ENCODE measurements around the gene SLC39A3. TPM values are rescaled to one million over a fixed set of nuclear protein-coding genes. Genes with fewer than 3 reads are reported as not detected.
A peak's percentile ranks its signal among the peaks of the same experiment; 100 is the strongest.

SLC39A3 gene
- total and polyA plus RNA-seq, 10 of the 15 experiments (the other 5 are each of a cell fraction or from before 2014, with no cell fraction given) = 0.63 to 67.1 (median 51.2) TPM

DNA sequence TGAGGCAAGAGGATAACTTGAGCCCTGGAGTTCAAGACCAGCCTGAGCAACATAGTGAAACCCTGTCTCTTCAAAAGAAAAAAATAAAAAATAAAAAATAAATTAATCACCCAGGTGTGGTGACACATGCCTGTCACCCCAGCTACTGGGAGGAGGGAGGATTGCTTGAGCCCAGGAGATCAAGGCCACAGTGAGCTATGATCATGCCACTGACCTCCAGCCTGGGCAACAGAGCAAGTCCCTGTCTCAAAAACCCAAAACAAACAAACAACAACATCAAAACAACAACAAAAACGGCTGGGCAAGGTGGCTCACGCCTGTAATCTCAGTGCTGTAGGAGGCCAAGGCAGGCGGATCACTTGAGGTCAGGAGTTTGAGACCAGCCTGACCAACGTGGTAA is 4.3 kb upstream of the SLC39A3 start:
- no peak for ATAC-seq
- H4K20me1 ChIP-seq (ENCODE audit: control insufficient read depth, insufficient read depth) = no peaks in the 10 kb centered on the region
- DNase-seq (ENCODE audit: low read depth, low spot score) = no peak
- ChIA-PET RAD21 (ENCODE audit: unreplicated experiment) (no interaction called here), SMC1A (ENCODE audit: uncharacterized antibody, unreplicated experiment) (interaction anchor here (0.6 to 0.7 kb wide), 2 partner anchors 86 to 96 kb away, joined by 3 read pairs; no protein-coding TSS in a partner anchor), POLR2A (interaction anchor here (1.3 kb wide), 1 partner anchor 42 kb away, joined by 3 read pairs; no protein-coding TSS in a partner anchor), CTCF (no interaction called here)
- peaks cover 5% of the 10 kb centered on the region for H3K79me2 ChIP-seq (ENCODE audit: control insufficient read depth, insufficient read depth, low read length)
- H3K27me3 ChIP-seq (replicated peaks in 1 of 2; ENCODE audit: control insufficient read depth in 2 of 2, insufficient read depth in 2 of 2, low read length in 1 of 2) = no peaks in the 10 kb centered on the region
- intact Hi-C loops (cut with micrococcal nuclease; ENCODE audit: unreplicated experiment) = loop anchor here (10.0 kb wide), 1 partner anchor 279 kb away; no protein-coding TSS in a partner anchor
- 11% methylated on average over 4 of the region's 4 CpGs for WGBS (ENCODE audit: insufficient coverage, insufficient replicate concordance, low lambda C conversion rate, missing lambda C conversion rate)
- no peak overlapping the region for H3K4me3 ChIP-seq
- FAIRE-seq = no peak
- TF ChIP-seq, protein P1, sequence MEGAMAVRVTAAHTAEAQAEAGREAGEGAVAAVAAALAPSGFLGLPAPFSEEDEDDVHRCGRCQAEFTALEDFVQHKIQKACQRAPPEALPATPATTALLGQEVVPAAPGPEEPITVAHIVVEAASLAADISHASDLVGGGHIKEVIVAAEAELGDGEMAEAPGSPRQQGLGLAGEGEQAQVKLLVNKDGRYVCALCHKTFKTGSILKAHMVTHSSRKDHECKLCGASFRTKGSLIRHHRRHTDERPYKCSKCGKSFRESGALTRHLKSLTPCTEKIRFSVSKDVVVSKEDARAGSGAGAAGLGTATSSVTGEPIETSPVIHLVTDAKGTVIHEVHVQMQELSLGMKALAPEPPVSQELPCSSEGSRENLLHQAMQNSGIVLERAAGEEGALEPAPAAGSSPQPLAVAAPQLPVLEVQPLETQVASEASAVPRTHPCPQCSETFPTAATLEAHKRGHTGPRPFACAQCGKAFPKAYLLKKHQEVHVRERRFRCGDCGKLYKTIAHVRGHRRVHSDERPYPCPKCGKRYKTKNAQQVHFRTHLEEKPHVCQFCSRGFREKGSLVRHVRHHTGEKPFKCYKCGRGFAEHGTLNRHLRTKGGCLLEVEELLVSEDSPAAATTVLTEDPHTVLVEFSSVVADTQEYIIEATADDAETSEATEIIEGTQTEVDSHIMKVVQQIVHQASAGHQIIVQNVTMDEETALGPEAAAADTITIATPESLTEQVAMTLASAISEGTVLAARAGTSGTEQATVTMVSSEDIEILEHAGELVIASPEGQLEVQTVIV (IDR thresholded peaks at IDR 0.05; ENCODE audit: borderline replicate concordance, partially characterized antibody) = no peak
- TF ChIP-seq, protein P2, sequence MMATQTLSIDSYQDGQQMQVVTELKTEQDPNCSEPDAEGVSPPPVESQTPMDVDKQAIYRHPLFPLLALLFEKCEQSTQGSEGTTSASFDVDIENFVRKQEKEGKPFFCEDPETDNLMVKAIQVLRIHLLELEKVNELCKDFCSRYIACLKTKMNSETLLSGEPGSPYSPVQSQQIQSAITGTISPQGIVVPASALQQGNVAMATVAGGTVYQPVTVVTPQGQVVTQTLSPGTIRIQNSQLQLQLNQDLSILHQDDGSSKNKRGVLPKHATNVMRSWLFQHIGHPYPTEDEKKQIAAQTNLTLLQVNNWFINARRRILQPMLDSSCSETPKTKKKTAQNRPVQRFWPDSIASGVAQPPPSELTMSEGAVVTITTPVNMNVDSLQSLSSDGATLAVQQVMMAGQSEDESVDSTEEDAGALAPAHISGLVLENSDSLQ (IDR thresholded peaks at IDR 0.05) = peak; percentile 81
- TF ChIP-seq, protein P3, sequence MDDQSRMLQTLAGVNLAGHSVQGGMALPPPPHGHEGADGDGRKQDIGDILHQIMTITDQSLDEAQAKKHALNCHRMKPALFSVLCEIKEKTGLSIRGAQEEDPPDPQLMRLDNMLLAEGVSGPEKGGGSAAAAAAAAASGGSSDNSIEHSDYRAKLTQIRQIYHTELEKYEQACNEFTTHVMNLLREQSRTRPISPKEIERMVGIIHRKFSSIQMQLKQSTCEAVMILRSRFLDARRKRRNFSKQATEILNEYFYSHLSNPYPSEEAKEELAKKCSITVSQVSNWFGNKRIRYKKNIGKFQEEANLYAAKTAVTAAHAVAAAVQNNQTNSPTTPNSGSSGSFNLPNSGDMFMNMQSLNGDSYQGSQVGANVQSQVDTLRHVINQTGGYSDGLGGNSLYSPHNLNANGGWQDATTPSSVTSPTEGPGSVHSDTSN (IDR thresholded peaks at IDR 0.05; ENCODE audit: insufficient replicate concordance, low read depth, low read length) = peak; percentile 52
- in situ Hi-C loops (cut with MboI) = no loop called here
- H2AFZ ChIP-seq (ENCODE audit: control insufficient read depth, low read depth, low read length) = no peak overlapping the region
- H3K4me1 ChIP-seq (ENCODE audit: control insufficient read depth, insufficient read depth, low read length) = peaks cover 17% of the 10 kb centered on the region
- no peak overlapping the region for H3K27ac ChIP-seq (ENCODE audit: control insufficient read depth, insufficient read depth)
- H3K9ac ChIP-seq (ENCODE audit: control insufficient read depth, insufficient read depth, low read length) = no peak overlapping the region
- no peaks in the 10 kb centered on the region for H3K36me3 ChIP-seq (ENCODE audit: control insufficient read depth in 2 of 2, insufficient read depth in 2 of 2, low read length in 1 of 2)
- no TSS peak for BruUV-seq (replicated peaks)
- H3K4me2 ChIP-seq (ENCODE audit: control insufficient read depth, insufficient read depth) = no peak overlapping the region
- no peaks in the 10 kb centered on the region for H3K9me3 ChIP-seq (replicated peaks; ENCODE audit: control insufficient read depth, insufficient read depth, low read length)

All from GM12878 (cell line).